Tibial nerve (tissue), 4 donors: Measurements from ENCODE around the gene PROP1.

Experiments
- CTCF ChIP-seq, 5 experiments: fragments of 200-600 bp in 3 of 5; fragments of 450-650 bp in 2 of 5; sonication (generic) in 3 of 5; IDR thresholded peaks; one replicate each; pipeline ENCODE4 v1.5.1; 2016 to 2019; ENCODE audit warnings: antibody characterized with exemption in 5 of 5, mild to moderate bottlenecking in 3 of 5, moderate library complexity in 2 of 5
- EP300 ChIP-seq, 2 donors: sonication (generic); formaldehyde crosslinking; IDR thresholded peaks; one replicate each; pipeline ENCODE4 v1.6.1; 2017; ENCODE audit warnings: antibody characterized with exemption in 2 of 2, mild to moderate bottlenecking in 1 of 2
- POLR2A ChIP-seq, 2 donors: fragments of 450-650 bp; IDR thresholded peaks; one replicate each; pipeline ENCODE4 v1.6.1; 2017; ENCODE audit warnings: antibody characterized with exemption in 2 of 2, mild to moderate bottlenecking in 2 of 2, moderate library complexity in 2 of 2

- TF ChIP-seq CTCF (IDR thresholded peaks at IDR 0.05): no peak
- TF ChIP-seq EP300 (IDR thresholded peaks at IDR 0.05): no peak
- TF ChIP-seq POLR2A (IDR thresholded peaks at IDR 0.05): no peak
Measured at GRCh38 chr5:177958696-177959095, 37.3 kb downstream of the PROP1 start.
